Fibroblast of skin of right biceps (primary cell): ENCODE results near the gene KLHDC4.

ENCODE experiments used
- DNase-seq: peaks from one replicate; pipeline ENCODE4 v3.0.0-alpha.2; 2013

Gene KLHDC4

GRCh38 chr16:87697256-87697655, 68.5 kb downstream of the KLHDC4 start:
- no peak for DNase-seq

GRCh38 chr16:87696726-87697125, 69.1 kb downstream of the KLHDC4 start:
- no peak for DNase-seq

- DNase-seq: no peak
Measured at GRCh38 chr16:87695534-87695933, 70.3 kb downstream of the KLHDC4 start.

- DNase-seq: no peak
Measured at GRCh38 chr16:87694441-87695125, 71.2 kb downstream of the KLHDC4 start.

- DNase-seq: no peak
Measured at GRCh38 chr16:87693827-87694226, 72.0 kb downstream of the KLHDC4 start.

- no peak for DNase-seq
Measured at GRCh38 chr16:87692756-87693155, 73.0 kb downstream of the KLHDC4 start.

GRCh38 chr16:87692176-87692575, 73.6 kb downstream of the KLHDC4 start:
- DNase-seq: no peak

- DNase-seq: no peak
Measured at GRCh38 chr16:87691686-87692079, 74.1 kb downstream of the KLHDC4 start.

- DNase-seq: no peak
Measured at GRCh38 chr16:87690911-87691685, 74.7 kb downstream of the KLHDC4 start.

GRCh38 chr16:87689956-87690465, 75.8 kb downstream of the KLHDC4 start:
- DNase-seq: no peak

GRCh38 chr16:87688876-87689815, 76.6 kb downstream of the KLHDC4 start:
- DNase-seq: no peak

GRCh38 chr16:87687998-87688529, 77.7 kb downstream of the KLHDC4 start:
- DNase-seq: no peak

GRCh38 chr16:87687126-87687910, 78.5 kb downstream of the KLHDC4 start:
- no peak for DNase-seq

- DNase-seq: no peak
Measured at GRCh38 chr16:87686697-87687096, 79.1 kb downstream of the KLHDC4 start.

GRCh38 chr16:87685766-87686165, 80.0 kb downstream of the KLHDC4 start:
- DNase-seq: no peak

- no peak for DNase-seq
Measured at GRCh38 chr16:87685405-87685755, 80.4 kb downstream of the KLHDC4 start.

- DNase-seq: no peak
Measured at GRCh38 chr16:87684711-87685404, 80.9 kb downstream of the KLHDC4 start.

- DNase-seq: no peak
Measured at GRCh38 chr16:87684106-87684677, 81.6 kb downstream of the KLHDC4 start.

- DNase-seq: no peak
Measured at GRCh38 chr16:87682852-87683399, 82.9 kb downstream of the KLHDC4 start.

- DNase-seq: peak; percentile 74
Measured at GRCh38 chr16:87681981-87682570, 83.7 kb downstream of the KLHDC4 start.
